Bronchial epithelial cell (primary cell): ENCODE measurements around the gene OPN4. TPM values are rescaled to one million over a fixed set of nuclear protein-coding genes. Genes with fewer than 3 reads are reported as not detected.

Experiments
- DNase-seq: peaks from one replicate; pipeline ENCODE4 v3.0.0-alpha.2; 2010; ENCODE audit warnings: low read depth
- FAIRE-seq: peaks from 2 replicates; lab custom pipeline; 2011; peaks lifted over from hg19 to GRCh38; lab: Jason Lieb, UNC
- H3K27me3 ChIP-seq: 2 replicates; pipeline ENCODE4 v1.5.1; 2011; ENCODE audit warnings: low read length; ENCODE audit not compliant: control insufficient read depth, insufficient read depth
- H3K36me3 ChIP-seq: 2 replicates; pipeline ENCODE4 v1.5.1; 2011; ENCODE audit warnings: low read length; ENCODE audit not compliant: control insufficient read depth, insufficient read depth
- H3K4me3 ChIP-seq: 2 replicates; pipeline ENCODE4 v1.5.1; 2011; ENCODE audit warnings: mild to moderate bottlenecking, low read depth, low read length, control low read depth
- CTCF ChIP-seq: IDR thresholded peaks from 2 replicates; pipeline ENCODE4 v1.5.1; 2011; ENCODE audit warnings: mild to moderate bottlenecking, moderate library complexity, low read length, control low read depth, inconsistent platforms; ENCODE audit not compliant: insufficient read depth, severe bottlenecking
- total RNA-seq: library from RNA; depleted of rRNA; stranded (reverse); fragments of >200 nt; gene quantifications from 2 replicates; pipeline ENCODE4 v1.2.1, GENCODE V29; 2014

OPN4 gene
- total RNA-seq, 1 donor from 2014 or later: not detected

DNA sequence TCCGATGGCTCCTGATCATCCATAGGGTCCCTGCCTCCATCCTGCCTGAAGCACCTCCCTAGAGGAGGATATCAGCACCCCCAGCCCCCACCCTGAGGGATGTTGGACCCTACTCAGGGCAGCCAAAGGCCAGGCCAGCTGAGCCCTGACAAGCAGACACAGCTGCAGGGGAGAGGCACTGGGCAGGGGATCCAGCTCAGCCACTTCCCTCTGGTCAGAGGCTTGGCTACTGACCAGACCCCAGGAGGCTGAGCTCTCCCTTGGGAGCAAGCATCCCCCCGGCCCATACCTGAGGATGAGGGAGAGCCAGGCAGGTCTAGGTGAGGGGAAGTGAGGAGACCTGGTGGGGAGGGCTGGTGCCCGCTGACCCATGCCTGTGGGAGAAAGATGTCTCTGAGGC is 20.6 kb downstream of the OPN4 start:
- H3K27me3 ChIP-seq: peaks cover 4% of the 10 kb centered on the region
- FAIRE-seq: no peak

GRCh38 chr10:86677374-86677773 is 23.0 kb downstream of the OPN4 start:
- H3K36me3 ChIP-seq: no peaks in the 10 kb centered on the region
- DNase-seq (no peak), FAIRE-seq (no peak)
- no peak for TF ChIP-seq CTCF
- H3K4me3 ChIP-seq: no peak overlapping the region
- peaks cover 4% of the 10 kb centered on the region for H3K27me3 ChIP-seq

More for the DNA sequence above, 20.6 kb downstream of the OPN4 start:
- H3K4me3 ChIP-seq: no peak overlapping the region
- no peak for TF ChIP-seq CTCF
- DNase-seq: no peak
- no peaks in the 10 kb centered on the region for H3K36me3 ChIP-seq

DNA sequence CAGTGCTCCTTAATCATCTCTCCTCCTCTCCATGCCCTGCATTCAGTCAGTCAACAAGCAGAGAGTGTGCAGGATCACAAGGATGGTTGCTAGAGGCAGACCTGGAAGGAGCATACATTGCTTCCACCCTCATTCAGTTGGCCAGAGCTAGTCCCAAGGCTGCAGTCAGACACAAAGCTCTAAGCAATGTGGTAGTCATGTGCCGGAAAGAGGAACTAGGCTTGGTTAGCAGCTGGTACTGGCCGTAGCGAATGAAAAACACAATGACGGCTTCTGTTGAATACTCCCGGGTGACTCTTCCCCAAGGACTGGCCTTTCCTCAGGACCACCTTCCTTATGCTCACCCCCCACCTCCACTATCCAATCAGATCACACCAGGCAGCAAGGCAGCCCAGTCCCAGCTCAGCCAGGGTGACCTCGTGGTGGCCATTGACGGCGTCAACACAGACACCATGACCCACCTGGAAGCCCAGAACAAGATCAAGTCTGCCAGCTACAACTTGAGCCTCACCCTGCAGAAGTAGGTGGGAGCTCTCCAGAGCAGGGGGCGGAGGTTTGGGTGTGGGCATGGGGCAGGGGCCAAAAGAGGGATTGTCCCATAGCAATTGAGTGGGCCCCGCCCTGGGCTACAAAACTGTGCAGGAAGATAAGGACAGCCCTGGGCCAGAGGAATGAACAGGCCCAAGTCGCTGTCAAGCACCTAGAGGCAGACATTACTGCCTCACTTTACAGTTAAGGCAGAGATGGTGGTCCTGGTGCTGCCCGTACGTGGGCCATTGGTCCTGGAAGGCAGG is 24.8 kb downstream of the OPN4 start:
- no peak for DNase-seq
- TF ChIP-seq CTCF: no peak
- no peak for FAIRE-seq
- no peak overlapping the region for H3K4me3 ChIP-seq
- no peaks in the 10 kb centered on the region for H3K27me3 ChIP-seq
- H3K36me3 ChIP-seq: no peaks in the 10 kb centered on the region

GRCh38 chr10:86681047-86681446 is 26.7 kb downstream of the OPN4 start:
- FAIRE-seq (no peak), DNase-seq (no peak)
- TF ChIP-seq CTCF: no peak
- H3K36me3 ChIP-seq: no peaks in the 10 kb centered on the region
- peaks cover 1% of the 10 kb centered on the region for H3K27me3 ChIP-seq
- no peak overlapping the region for H3K4me3 ChIP-seq

DNA sequence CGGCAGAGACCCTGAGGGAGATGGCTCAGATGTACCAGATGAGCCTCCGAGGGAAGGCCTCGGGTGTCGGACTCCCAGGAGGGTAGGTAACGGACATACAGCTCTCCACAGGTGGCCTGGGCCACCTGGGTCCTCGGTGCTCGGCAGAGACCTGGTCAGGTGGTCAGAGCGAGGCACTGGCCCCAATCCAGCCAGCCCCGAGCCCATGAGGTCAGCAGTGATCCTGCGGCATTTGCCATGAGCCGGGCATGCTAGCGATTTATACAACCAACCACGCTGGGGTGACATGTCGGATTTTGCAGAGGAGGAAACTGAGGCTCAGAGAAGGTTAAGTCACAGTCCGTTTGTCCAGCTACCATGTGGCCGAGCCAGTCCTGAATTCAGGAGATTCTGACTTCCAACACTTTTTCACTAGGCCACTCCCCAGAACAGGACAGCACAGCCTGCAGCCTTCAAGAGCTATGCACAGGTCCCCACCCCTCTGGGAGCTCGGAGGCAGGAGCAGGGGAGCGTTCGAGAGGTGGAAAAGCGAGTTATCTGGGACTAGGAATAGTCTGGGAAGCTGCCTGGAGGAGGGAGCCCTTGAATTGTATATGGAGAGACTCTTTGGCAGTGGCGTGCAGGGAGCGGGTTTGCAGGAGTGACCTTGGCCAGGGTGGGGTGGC is 27.5 kb downstream of the OPN4 start:
- Histone ChIP-seq H3K27me3 (peaks cover 1% of the 10 kb centered on the region), H3K4me3 (no peak overlapping the region), H3K36me3 (no peaks in the 10 kb centered on the region)
- FAIRE-seq: no peak
- TF ChIP-seq CTCF: no peak
- DNase-seq: no peak

GRCh38 chr10:86682675-86683074 is 28.3 kb downstream of the OPN4 start:
- no peaks in the 10 kb centered on the region for H3K36me3 ChIP-seq
- H3K27me3 ChIP-seq: peaks cover 1% of the 10 kb centered on the region
- no peak for TF ChIP-seq CTCF
- no peak overlapping the region for H3K4me3 ChIP-seq
- DNase-seq: no peak
- no peak for FAIRE-seq
